Retinal pigment epithelial cell (primary cell): ENCODE measurements around the gene KLHL33.

Experiments
- DNase-seq: peaks from one replicate; pipeline ENCODE4 v3.0.0-alpha.2; 2010; ENCODE audit warnings: low read depth
- H3K4me3 ChIP-seq: 2 replicates; pipeline ENCODE4 v1.5.1; 2011; ENCODE audit warnings: mild to moderate bottlenecking, low read length, control low read depth, moderate library complexity
- CTCF ChIP-seq: conservative IDR thresholded peaks from 2 replicates; pipeline ENCODE4 v1.5.1; 2011; ENCODE audit warnings: low read depth, low read length, control low read depth, inconsistent platforms

Gene KLHL33

GRCh38 chr14:20397511-20397910, 38.5 kb downstream of the KLHL33 start:
- no peak for TF ChIP-seq CTCF
- no peak for DNase-seq
- H3K4me3 ChIP-seq, result no peak overlapping the region

GRCh38 chr14:20391505-20391904, 44.5 kb downstream of the KLHL33 start:
- no peak overlapping the region for H3K4me3 ChIP-seq
- TF ChIP-seq CTCF, result no peak
- DNase-seq, result no peak

- no peak overlapping the region for H3K4me3 ChIP-seq
- no peak for TF ChIP-seq CTCF
- no peak for DNase-seq
These were observed 47.8 kb downstream of the KLHL33 start for GRCh38 chr14:20388159-20388558.

GRCh38 chr14:20387576-20387975, 48.4 kb downstream of the KLHL33 start:
- DNase-seq, result no peak
- no peak overlapping the region for H3K4me3 ChIP-seq

GRCh38 chr14:20386276-20386855, 49.6 kb downstream of the KLHL33 start:
- H3K4me3 ChIP-seq, result no peak overlapping the region
- DNase-seq, result no peak
- TF ChIP-seq CTCF, result no peak

More at GRCh38 chr14:20387576-20387975, 48.4 kb downstream of the KLHL33 start:
- TF ChIP-seq CTCF, result no peak

GRCh38 chr14:20384886-20385285, 51.1 kb downstream of the KLHL33 start:
- TF ChIP-seq CTCF, result no peak
- H3K4me3 ChIP-seq, result no peak overlapping the region
- no peak for DNase-seq

- no peak for TF ChIP-seq CTCF
- no peak overlapping the region for H3K4me3 ChIP-seq
- DNase-seq, result no peak
These were observed 51.6 kb downstream of the KLHL33 start for GRCh38 chr14:20384321-20384720.
